HL-60 (cell line): ENCODE data around the gene NETO2.
"Not testable (repeated sequence)": the region's sequence is repeated elsewhere in the genome, so short reads cannot be mapped to it uniquely, and the experiment has no call there.

Experiments
- DNase-seq, 2 experiments: peaks; one replicate each; pipeline ENCODE4 v3.0.0-alpha.2; 2010 to 2020; ENCODE audit warnings: low read depth in 1 of 2, low spot score in 1 of 2
- H3K27ac ChIP-seq: fragments of 250-450 bp; sonication (Bioruptor Pico); replicated peaks from 2 replicates; pipeline ENCODE4 v1.5.1; 2020; ENCODE audit warnings: mild to moderate bottlenecking, moderate library complexity
- H3K27me3 ChIP-seq: fragments of 250-450 bp; sonication (Bioruptor Pico); 2 replicates; pipeline ENCODE4 v1.5.1; 2021; ENCODE audit warnings: mild to moderate bottlenecking, moderate library complexity; ENCODE audit not compliant: insufficient read depth, poor library complexity, severe bottlenecking
- H3K4me3 ChIP-seq: replicated peaks from 2 replicates; pipeline ENCODE4 v1.5.1; 2011; ENCODE audit warnings: mild to moderate bottlenecking, control low read depth, low read length; ENCODE audit not compliant: insufficient read depth
- CTCF ChIP-seq: IDR thresholded peaks from one replicate; pipeline ENCODE4 v1.5.1; 2011; ENCODE audit warnings: low read length, control low read depth, inconsistent platforms; ENCODE audit not compliant: insufficient read depth
- GABPA ChIP-seq: IDR thresholded peaks from 2 replicates; pipeline ENCODE4 v1.6.1; 2012; ENCODE audit warnings: low read depth
- POLR2AphosphoS5 ChIP-seq: IDR thresholded peaks from 2 replicates; pipeline ENCODE4 v1.6.1; 2012; ENCODE audit warnings: low read depth
- SPI1 ChIP-seq: IDR thresholded peaks from 2 replicates; pipeline ENCODE4 v1.6.1; 2012; ENCODE audit warnings: low read depth, mild to moderate bottlenecking, borderline replicate concordance
- TF ChIP-seq, protein P1 (sequence below): IDR thresholded peaks from 2 replicates; pipeline ENCODE4 v1.6.1; 2012; ENCODE audit warnings: low read depth; ENCODE audit not compliant: insufficient replicate concordance

Gene NETO2

DNA sequence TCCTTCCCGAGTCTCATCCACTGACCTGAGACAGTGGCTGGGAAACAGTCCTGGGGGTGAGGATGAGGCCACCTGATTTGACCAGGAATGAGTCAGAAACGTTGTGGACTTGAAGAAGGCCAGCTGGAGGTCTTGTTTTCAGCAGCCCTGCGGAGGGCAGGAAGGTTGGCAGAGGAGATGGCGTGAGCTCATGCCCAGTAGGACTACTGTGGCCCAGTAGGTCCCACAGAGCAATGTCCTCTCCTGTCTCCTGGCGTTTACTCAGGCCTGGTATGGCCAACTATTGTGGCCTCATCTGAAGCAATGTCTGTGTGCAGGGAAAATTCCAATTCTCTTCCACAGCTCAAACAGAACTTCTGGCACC is 86.1 kb downstream of the NETO2 start:
- no peak for TF ChIP-seq POLR2AphosphoS5
- TF ChIP-seq, protein P1, sequence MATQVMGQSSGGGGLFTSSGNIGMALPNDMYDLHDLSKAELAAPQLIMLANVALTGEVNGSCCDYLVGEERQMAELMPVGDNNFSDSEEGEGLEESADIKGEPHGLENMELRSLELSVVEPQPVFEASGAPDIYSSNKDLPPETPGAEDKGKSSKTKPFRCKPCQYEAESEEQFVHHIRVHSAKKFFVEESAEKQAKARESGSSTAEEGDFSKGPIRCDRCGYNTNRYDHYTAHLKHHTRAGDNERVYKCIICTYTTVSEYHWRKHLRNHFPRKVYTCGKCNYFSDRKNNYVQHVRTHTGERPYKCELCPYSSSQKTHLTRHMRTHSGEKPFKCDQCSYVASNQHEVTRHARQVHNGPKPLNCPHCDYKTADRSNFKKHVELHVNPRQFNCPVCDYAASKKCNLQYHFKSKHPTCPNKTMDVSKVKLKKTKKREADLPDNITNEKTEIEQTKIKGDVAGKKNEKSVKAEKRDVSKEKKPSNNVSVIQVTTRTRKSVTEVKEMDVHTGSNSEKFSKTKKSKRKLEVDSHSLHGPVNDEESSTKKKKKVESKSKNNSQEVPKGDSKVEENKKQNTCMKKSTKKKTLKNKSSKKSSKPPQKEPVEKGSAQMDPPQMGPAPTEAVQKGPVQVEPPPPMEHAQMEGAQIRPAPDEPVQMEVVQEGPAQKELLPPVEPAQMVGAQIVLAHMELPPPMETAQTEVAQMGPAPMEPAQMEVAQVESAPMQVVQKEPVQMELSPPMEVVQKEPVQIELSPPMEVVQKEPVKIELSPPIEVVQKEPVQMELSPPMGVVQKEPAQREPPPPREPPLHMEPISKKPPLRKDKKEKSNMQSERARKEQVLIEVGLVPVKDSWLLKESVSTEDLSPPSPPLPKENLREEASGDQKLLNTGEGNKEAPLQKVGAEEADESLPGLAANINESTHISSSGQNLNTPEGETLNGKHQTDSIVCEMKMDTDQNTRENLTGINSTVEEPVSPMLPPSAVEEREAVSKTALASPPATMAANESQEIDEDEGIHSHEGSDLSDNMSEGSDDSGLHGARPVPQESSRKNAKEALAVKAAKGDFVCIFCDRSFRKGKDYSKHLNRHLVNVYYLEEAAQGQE: no peak
- TF ChIP-seq CTCF: no peak
- no peak for TF ChIP-seq GABPA
- TF ChIP-seq SPI1: no peak
- H3K27ac ChIP-seq: no peak overlapping the region
- H3K27me3 ChIP-seq: no peaks in the 10 kb centered on the region
- DNase-seq: no peak
- H3K4me3 ChIP-seq: no peak overlapping the region

DNA sequence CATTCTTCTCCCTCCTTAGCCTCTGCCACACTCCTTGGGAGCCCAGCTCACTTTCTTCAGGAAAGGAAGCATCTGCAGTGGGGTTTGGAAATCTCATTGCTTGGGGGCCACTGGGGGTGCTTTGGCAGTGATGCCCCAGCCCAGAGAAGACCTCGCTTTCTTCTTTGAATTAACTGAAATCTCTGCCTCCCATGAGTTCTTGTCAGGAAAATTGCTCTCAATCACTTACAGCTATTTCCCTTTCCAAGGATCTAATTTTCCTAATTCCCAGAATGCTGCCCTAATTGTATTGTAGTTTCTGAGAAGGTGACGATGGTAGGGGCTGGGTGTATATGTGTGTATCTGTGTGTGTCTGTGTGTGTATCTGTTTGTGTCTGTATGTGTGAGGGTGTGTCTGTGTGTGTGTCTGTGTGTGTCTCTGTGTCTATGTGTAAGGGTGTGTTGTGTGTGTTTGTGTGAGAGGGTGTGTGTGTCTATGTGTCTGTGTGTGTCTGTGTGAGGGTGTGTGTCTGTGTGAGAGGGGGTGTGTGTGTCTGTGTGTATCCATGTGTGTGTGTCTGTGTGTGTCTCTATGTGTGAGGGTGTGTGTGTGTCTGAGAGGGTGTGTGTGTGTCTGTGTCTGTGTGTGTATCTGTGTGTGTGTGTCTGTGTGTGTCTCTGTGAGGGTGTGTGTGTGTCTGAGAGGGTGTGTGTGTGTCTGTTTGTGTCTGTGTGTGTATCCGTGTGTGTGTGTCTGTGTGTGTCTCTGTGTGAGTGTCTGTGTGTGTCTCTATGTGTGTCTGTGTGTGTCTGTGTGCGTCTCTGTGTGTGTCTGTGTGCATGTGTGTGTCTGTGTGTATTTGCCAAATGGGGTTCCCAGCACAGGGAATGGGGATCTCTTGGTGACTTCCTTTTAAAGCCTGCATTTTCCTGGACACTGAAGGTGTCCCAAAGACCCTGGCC is 86.8 kb downstream of the NETO2 start:
- no peak overlapping the region for H3K27ac ChIP-seq
- H3K4me3 ChIP-seq: no peak overlapping the region
- TF ChIP-seq POLR2AphosphoS5 (no peak), CTCF (no peak), GABPA (no peak), SPI1 (no peak)
- TF ChIP-seq, protein P1: no peak
- no peak for DNase-seq
- H3K27me3 ChIP-seq: no peaks in the 10 kb centered on the region

DNA sequence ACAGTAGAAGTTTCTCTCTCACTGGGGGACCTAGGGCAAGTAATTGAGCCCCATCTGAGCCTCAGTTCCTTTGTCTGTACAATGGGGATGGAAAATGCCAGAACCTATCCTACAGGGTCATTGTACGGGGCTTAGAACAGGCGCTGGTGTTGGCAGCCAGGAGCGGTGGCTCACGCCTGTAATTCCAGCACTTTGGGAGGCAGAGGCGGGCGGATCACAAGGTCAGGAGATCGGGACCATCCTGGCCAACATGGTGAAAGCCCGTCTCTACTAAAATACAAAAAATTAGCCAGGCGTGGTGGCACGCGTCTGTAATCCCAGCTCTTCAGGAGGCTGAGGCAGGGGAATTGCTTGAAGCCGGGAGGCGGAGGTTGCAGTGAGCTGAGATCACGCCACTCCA is 87.7 kb downstream of the NETO2 start:
- H3K27me3 ChIP-seq, H3K27ac ChIP-seq, DNase-seq, H3K4me3 ChIP-seq: not testable (repeated sequence)

- Histone ChIP-seq H3K27me3 (no peaks in the 10 kb centered on the region), H3K4me3 (no peak overlapping the region), H3K27ac (no peak overlapping the region)
- TF ChIP-seq CTCF (no peak), GABPA (no peak), POLR2AphosphoS5 (no peak), SPI1 (no peak)
- TF ChIP-seq, protein P1: no peak
- DNase-seq: no peak
These were observed 88.4 kb downstream of the NETO2 start for GRCh38 chr16:47055136-47055885.
